HEK293 (cell line): ENCODE results near the gene HGF.

Experiments used
- ZFHX2 ChIP-seq: fragments of 450-650 bp; formaldehyde crosslinking; conservative IDR thresholded peaks from 2 replicates; pipeline ENCODE4 v1.5.1; 2016; ENCODE audit warnings: missing biosample characterization, missing genetic modification characterization
- ZNF10 ChIP-seq: fragments of 450-650 bp; formaldehyde crosslinking; IDR thresholded peaks from 2 replicates; pipeline ENCODE4 v1.5.1; 2017; ENCODE audit warnings: missing biosample characterization, missing genetic modification characterization
- ZNF350 ChIP-seq: fragments of 450-650 bp; formaldehyde crosslinking; IDR thresholded peaks from 2 replicates; pipeline ENCODE4 v1.5.0; 2017; ENCODE audit warnings: missing biosample characterization, mild to moderate bottlenecking, missing genetic modification characterization
- ZNF596 ChIP-seq: fragments of 450-650 bp; IDR thresholded peaks from 2 replicates; pipeline ENCODE4 v1.5.0; 2018; ENCODE audit warnings: missing biosample characterization, mild to moderate bottlenecking, missing genetic modification characterization, moderate library complexity
- ZNF843 ChIP-seq: fragments of 450-650 bp; formaldehyde crosslinking; IDR thresholded peaks from 2 replicates; pipeline ENCODE4 v1.5.1; 2016; ENCODE audit warnings: missing biosample characterization, missing genetic modification characterization
- TF ChIP-seq, protein P1 (sequence below): fragments of 450-650 bp; formaldehyde crosslinking; conservative IDR thresholded peaks from 2 replicates; pipeline ENCODE4 v1.5.1; 2016; ENCODE audit warnings: low read depth, missing biosample characterization, missing genetic modification characterization
- TF ChIP-seq, protein P2 (sequence below): fragments of 450-650 bp; formaldehyde crosslinking; IDR thresholded peaks from 2 replicates; pipeline ENCODE4 v1.5.1; 2016; ENCODE audit warnings: missing biosample characterization, missing genetic modification characterization
- TF ChIP-seq, protein P3 (sequence below): fragments of 450-650 bp; formaldehyde crosslinking; IDR thresholded peaks from 2 replicates; pipeline ENCODE4 v1.5.1; 2017; ENCODE audit warnings: missing biosample characterization, missing genetic modification characterization

DNA sequence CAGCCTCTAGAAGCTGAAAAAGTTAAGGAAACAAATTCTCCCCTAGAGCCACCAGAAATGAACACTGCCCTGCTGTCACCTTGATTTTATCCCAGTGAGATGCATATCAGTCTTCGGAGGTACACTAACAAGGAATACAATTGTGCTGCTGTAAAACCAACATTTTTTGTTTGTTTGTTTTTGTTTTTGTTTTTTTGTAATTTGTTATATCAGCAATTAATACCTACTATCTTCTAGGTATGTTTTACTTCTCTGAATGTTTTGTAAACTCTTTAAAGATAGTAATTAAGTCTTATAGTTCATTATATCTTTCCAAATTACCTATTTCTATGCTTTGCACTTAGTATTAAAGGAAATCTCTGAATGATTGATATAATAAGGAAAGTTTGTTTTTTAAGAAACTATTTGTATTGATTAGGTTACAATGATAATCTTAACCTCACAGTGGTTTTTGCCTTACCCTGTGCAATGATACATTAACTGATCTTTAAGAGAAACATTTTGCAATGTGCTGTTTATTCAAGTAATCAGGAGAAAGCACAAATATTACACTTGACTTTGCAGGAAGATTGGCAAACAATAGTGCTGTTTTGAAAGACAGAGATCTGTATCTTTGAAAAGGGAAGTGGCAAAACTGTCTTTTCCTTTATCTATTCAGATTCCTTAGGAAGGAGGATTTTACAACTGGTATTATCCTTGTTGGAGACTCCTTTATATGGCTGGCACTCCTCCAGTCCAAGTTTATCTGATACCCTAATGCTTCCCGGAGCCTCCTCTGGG lies 11.3 kb upstream of the HGF start:
- no peak for TF ChIP-seq ZNF350 (tag by site-specific recombination)
- TF ChIP-seq, protein P1, sequence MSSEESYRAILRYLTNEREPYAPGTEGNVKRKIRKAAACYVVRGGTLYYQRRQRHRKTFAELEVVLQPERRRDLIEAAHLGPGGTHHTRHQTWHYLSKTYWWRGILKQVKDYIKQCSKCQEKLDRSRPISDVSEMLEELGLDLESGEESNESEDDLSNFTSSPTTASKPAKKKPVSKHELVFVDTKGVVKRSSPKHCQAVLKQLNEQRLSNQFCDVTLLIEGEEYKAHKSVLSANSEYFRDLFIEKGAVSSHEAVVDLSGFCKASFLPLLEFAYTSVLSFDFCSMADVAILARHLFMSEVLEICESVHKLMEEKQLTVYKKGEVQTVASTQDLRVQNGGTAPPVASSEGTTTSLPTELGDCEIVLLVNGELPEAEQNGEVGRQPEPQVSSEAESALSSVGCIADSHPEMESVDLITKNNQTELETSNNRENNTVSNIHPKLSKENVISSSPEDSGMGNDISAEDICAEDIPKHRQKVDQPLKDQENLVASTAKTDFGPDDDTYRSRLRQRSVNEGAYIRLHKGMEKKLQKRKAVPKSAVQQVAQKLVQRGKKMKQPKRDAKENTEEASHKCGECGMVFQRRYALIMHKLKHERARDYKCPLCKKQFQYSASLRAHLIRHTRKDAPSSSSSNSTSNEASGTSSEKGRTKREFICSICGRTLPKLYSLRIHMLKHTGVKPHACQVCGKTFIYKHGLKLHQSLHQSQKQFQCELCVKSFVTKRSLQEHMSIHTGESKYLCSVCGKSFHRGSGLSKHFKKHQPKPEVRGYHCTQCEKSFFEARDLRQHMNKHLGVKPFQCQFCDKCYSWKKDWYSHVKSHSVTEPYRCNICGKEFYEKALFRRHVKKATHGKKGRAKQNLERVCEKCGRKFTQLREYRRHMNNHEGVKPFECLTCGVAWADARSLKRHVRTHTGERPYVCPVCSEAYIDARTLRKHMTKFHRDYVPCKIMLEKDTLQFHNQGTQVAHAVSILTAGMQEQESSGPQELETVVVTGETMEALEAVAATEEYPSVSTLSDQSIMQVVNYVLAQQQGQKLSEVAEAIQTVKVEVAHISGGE, result no peak
- TF ChIP-seq ZNF843 (tag by site-specific recombination), result no peak
- no peak for TF ChIP-seq ZFHX2 (tag by site-specific recombination)
- TF ChIP-seq, protein P2, sequence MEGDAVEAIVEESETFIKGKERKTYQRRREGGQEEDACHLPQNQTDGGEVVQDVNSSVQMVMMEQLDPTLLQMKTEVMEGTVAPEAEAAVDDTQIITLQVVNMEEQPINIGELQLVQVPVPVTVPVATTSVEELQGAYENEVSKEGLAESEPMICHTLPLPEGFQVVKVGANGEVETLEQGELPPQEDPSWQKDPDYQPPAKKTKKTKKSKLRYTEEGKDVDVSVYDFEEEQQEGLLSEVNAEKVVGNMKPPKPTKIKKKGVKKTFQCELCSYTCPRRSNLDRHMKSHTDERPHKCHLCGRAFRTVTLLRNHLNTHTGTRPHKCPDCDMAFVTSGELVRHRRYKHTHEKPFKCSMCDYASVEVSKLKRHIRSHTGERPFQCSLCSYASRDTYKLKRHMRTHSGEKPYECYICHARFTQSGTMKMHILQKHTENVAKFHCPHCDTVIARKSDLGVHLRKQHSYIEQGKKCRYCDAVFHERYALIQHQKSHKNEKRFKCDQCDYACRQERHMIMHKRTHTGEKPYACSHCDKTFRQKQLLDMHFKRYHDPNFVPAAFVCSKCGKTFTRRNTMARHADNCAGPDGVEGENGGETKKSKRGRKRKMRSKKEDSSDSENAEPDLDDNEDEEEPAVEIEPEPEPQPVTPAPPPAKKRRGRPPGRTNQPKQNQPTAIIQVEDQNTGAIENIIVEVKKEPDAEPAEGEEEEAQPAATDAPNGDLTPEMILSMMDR (tag by site-specific recombination), result no peak
- TF ChIP-seq ZNF10, result no peak
- no peak for TF ChIP-seq ZNF596 (tag by site-specific recombination)
- TF ChIP-seq, protein P3, sequence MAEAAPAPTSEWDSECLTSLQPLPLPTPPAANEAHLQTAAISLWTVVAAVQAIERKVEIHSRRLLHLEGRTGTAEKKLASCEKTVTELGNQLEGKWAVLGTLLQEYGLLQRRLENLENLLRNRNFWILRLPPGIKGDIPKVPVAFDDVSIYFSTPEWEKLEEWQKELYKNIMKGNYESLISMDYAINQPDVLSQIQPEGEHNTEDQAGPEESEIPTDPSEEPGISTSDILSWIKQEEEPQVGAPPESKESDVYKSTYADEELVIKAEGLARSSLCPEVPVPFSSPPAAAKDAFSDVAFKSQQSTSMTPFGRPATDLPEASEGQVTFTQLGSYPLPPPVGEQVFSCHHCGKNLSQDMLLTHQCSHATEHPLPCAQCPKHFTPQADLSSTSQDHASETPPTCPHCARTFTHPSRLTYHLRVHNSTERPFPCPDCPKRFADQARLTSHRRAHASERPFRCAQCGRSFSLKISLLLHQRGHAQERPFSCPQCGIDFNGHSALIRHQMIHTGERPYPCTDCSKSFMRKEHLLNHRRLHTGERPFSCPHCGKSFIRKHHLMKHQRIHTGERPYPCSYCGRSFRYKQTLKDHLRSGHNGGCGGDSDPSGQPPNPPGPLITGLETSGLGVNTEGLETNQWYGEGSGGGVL (tag by site-specific recombination), result no peak
